Left ventricle myocardium superior (tissue), 1 donor: ENCODE results near the gene RNU1-1. TPM values are rescaled to one million over a fixed set of nuclear protein-coding genes. Genes with fewer than 3 reads are reported as not detected.
"Not testable (repeated sequence)": the region's sequence is repeated elsewhere in the genome, so short reads cannot be mapped to it uniquely, and the experiment has no call there.

Experiments
- ATAC-seq: fragments of 200-7000 bp; cut with Tn5 transposase; one replicate; pipeline ENCODE4 v1.9.1; 2020; ENCODE audit warnings: mild to moderate bottlenecking, moderate library complexity
- DNase-seq: peaks from one replicate; pipeline ENCODE4 v3.0.0-alpha.2; 2020
- intact Hi-C: fragments of 100-400 bp; cut with micrococcal nuclease; formaldehyde crosslinking; loops from one replicate; pipeline ENCODE4 v1.11.0; 2022
- long read RNA-seq: library from polyadenylated mRNA; unstranded; transcript quantifications from one replicate; pipeline ENCODE4 v2.0.0, GENCODE V29; 2021
- total RNA-seq: library from RNA; stranded (reverse); fragmentation: NEBNext Ultra II Directional; extraction: Animal tissue kit (Norgen Biotek cat#: 25700); gene quantifications from one replicate; pipeline ENCODE4 v1.2.1, GENCODE V29; 2021
- donor health status: DM: no; HTN: yes; CAD: no; lungs with severe emphysema.

Gene RNU1-1
- total RNA-seq: 4,234 TPM
- long read RNA-seq: 0 reads

DNA sequence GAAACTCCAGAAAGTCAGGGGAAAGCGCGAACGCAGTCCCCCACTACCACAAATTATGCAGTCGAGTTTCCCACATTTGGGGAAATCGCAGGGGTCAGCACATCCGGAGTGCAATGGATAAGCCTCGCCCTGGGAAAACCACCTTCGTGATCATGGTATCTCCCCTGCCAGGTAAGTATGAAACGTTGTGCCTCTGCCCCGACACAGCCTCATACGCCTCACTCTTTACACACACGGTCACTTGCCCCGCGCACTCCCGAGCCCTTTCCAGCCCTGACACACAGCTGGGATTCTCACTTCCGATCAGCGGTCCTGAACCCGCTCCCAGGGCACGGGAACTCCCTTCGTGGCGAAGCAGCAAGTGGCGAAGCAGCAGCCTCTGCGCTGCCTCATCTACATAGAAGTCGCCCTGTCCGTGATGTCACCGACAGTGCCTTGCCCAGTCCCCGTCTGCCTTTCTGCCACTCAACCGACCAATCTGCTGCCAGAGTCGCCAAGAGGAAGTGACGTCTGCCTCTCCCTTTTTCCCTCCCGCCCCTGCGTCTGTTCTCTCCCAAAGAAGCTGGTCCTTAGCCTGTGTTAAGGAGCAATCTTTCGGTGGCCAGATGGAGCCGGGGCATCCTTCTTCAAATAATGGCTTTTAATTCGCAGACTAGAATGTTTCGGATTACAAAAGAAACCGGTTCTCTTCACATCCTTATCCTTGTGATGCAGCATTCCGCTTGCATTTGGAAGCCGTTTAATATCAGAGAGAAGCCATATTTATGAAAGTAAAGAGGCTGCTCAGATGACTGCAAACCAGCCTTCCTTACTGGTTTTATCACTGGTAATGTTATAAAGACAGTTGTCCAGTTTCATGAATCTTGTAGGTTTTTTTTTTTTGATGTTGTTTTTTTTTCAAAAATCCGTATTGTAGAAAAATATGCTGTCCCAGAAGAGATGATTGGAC is at the start of gene RNU1-1:
Gene RNU1-1 (minus strand): TSS at position 179 of the 949 bp plus-strand sequence.
- DNase-seq (peak; percentile 79), ATAC-seq (peak; percentile 78)
- intact Hi-C loops: not testable (repeated sequence)

DNA sequence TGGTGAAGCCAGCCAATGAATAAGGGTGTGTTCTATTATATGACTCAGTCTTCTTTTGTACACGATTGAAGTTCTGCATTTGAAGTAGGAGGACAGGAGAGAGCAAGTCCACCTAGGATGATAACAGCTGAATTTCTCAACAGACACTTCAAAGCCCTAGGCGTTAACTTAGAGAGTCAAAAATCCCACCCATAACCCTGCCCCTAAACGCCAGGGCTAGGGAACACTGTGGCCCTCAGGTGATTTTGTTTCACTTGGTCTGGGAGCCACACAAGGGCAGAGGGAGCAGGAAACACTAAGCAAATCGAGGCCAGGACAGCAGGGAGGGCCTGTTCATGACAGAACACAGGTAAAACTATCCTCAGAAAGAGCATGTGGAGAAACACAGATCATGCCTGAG is 47.0 kb upstream of the RNU1-1 start:
- DNase-seq, intact Hi-C loops, ATAC-seq: not testable (repeated sequence)

DNA sequence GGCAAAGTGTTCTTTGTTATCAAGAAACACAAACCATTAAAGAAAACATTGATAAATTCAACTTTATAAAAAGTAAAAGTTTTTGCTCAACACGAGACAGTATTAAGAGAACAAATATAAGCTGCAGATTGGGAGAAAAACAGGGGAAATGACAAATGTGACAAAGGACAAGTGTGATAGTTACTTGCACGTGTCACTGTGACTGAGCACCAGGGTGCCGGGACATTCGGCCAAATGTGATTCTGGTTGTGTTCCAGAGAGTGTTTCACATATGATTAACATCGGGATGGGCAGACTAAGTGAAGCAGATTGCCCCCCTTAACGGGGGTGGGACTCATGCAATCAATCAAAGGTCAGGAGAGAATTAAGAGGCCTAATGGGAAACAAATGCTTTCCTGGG is 46.4 kb upstream of the RNU1-1 start:
- intact Hi-C loops, ATAC-seq, DNase-seq: not testable (repeated sequence)

DNA sequence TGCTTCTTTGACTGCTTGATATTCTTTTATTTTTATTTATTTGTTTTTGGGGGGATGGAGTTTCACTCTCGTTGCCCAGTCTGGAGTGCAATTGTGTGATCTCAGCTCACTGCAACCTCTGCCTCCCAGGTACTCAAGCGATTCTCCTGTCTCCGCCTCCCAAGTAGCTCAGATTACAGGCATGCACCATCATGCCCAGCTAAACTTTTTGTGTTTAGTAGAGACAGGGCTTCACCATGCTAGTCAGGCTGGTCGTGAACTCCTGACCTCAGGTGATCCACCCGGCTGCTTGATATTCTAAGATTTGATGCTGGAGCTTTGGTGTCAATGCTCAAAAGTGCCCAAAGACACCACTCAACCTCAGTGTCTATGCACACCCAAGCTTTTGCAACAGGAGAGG is 45.6 kb upstream of the RNU1-1 start:
- DNase-seq: not testable (repeated sequence)

DNA sequence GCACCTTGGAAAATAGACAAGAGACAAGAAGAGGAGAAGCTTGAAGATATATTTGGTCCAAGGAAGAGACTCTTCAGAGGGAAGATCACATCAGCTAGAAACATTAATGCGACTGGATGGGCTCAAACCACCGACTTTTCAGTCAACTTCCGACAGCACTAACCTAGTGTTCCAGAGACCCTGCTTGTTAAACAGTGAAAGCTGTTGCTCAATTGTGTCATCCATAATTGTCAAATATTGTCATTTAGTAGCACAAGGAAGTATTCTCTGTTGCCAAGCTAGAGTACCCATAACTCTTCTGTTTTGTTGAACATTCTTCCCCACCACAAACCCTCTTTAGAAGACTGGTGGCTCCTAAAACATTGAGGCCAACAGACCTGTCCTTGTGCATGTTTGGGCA is 42.9 kb upstream of the RNU1-1 start:
- intact Hi-C loops, ATAC-seq, DNase-seq: not testable (repeated sequence)

More for the DNA sequence above, 45.6 kb upstream of the RNU1-1 start:
- intact Hi-C loops, ATAC-seq: not testable (repeated sequence)

DNA sequence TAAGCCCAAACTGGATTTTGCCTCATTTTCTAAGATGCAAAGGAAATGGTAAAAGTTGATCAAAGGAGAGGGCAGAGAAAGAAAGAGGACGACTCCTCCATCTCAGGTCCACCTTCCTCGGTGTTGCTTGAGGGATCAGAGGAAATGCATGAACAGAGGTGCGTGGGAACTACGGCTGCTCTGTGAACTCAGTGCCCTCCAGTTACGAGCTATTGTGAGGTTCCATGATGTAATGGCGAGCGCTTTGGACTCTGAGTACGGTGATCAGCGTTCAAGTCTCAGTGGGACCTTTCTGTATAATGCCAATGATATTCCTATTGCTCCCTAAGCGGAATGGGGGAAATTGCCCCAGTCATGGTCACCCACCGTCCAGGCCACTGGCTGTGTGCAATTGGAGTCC is 39.2 kb upstream of the RNU1-1 start:
- ATAC-seq, intact Hi-C loops, DNase-seq: not testable (repeated sequence)

DNA sequence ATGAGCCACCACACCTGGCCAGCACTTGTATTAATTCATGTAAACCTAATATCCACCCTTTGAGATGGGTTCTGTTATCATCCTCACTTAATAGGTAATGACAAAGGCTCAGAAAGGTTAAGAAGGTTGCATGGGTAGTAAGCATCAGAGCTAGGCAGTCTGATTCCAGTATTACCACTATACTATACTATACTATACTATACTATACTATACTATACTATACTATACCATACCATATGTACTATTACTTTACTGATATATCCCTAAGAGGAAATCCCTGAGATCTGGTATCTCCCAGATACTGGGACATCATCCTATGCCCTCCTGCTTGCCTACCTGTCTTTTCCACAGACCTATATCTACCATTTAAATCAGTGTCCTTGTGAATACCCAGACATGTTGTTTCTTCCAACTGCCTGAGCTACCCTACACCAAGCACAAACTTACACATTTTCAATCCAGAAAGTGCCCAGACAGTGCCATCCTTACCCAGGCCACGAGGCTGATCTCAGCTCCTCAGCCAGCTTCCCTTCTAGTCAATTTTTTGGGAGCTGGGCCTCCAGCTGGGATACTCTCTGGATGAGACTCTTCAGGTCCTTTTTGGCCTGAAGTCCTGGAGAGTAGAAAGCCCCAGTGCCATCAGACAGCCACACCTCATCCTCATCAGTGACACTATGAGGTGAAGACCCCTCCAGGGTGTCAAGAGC is 36.3 kb upstream of the RNU1-1 start:
- intact Hi-C loops, ATAC-seq, DNase-seq: not testable (repeated sequence)

DNA sequence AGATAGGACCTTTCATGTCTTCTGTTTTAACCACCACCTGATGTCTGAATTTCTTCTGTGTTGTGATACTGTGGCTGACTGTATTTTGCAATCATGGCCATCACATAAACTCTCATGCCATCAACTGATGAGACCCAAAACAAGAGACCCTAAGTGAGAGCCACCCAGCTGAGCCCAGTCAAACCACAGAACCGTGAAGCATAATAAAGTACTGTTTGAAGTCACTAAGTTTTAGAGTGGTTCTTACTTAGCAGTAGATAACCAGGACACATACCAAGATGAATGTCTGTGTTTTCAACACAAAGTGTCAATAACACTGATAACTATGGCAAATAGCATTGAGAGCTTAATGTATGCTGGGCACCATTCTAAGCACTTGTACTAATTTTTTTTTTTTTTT is 35.5 kb upstream of the RNU1-1 start:
- DNase-seq, ATAC-seq, intact Hi-C loops: not testable (repeated sequence)

DNA sequence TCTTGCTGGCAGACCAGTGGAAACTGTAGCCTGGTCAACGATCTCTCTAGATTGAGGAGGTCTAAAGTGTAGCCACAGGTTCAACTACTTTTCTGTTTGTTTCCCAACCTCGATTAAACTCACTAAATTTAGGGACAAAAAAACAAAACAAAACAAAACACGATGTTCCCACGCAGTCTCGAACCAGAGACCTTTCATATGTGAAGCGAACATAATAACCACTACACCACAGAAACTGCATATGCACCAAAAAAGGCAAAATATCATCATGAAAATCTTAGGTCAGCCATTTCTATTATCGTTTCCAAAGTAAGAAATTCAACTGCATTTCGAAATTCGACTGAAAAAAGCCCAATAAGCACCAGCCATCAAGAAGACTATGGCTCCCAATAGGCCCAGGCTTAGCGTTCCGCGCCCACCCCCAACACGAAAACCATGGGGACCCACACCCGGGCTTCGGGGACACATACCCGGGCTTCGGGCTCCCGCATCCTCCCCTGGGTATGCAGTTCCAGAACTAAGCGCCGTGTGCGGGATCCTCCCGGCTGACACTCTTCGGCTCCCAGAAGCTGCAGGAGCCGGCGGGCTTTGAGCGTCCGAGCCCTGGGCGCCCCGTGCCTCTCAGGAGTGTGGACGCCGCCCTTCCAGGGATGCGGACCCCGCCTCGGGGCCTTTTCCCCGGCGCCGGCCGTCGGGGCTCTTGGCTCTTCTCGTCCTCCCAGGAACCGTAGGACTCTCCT is 33.6 kb upstream of the RNU1-1 start:
- DNase-seq, intact Hi-C loops, ATAC-seq: not testable (repeated sequence)

DNA sequence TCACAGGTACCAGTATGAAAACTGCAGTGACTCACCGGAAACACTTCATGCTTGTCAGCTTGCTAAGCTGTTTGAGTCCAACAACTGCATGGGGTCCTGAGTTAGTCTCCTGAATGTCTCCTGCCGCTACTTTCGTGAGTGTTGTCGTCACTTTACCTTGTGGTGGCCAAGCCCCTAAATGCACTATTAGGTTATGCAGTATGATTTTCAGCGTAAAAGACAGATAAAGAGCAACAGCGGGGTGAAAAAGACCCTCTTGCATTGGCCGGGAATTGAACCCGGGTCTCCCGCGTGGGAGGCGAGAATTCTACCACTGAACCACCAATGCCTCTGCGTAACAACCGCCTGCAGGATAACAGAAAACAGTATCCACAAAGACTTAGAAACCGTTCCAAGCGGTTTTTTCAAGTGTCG is 31.6 kb upstream of the RNU1-1 start:
- ATAC-seq, DNase-seq, intact Hi-C loops: not testable (repeated sequence)

DNA sequence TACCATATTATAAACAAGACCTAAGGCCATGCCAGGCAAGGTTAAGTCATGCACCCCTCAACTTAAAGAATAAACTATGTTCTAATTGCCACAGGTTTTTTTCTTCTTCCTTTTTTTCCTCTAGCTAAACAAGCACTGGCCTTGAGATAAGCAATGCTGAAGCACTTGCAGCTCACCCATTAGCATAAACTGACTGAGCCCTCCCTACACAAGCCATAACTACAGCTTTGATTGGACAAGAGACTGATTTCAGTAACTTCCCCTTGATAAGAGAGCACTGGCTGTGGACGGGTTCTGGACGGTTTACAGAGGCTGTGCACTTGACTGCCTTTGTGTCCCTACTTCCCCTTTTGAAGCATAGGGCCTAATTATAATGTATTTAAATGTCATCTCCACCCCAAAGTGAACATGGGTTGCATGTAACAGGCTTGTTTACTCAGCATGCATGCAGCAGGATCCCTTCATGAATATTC is 26.4 kb upstream of the RNU1-1 start:
- DNase-seq, ATAC-seq, intact Hi-C loops: not testable (repeated sequence)

DNA sequence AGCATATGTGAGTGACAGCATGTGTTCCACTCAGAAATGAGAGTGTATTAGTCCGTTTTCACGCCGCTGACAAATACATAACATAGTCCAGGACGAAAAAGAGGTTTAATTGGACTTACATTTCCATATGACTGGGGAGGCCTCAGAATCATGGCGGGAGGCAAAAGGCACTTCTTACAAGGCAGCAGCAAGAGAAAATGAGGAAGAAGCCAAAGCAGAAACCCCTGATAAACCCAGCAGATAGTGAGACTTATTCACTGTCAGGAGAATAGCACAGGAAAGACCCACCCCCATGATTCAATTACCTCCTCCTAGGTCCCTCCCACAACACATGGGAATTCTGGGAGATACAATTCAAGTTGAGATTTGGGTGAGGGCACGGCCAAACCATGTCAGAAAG is 23.4 kb upstream of the RNU1-1 start:
- DNase-seq, intact Hi-C loops, ATAC-seq: not testable (repeated sequence)

DNA sequence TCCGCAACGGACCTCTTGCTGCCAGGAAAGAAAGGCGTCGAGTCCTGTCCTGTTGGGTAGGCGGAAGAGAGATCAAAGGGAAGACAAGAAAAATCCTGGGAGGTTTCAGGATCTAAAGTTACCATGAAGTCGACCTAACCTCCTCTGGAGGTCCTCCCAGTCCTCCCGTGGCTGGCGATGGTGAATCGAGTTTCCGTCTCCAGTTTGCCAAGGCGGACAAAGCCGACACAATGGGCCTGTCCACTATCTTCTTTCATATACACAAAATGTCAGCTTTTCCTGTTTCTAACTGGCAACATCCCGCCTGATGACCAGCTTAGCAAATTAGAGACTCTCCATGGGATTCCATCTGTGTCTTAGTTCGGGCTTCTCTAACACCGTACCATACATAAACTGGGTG is 22.7 kb upstream of the RNU1-1 start:
- intact Hi-C loops, ATAC-seq, DNase-seq: not testable (repeated sequence)

DNA sequence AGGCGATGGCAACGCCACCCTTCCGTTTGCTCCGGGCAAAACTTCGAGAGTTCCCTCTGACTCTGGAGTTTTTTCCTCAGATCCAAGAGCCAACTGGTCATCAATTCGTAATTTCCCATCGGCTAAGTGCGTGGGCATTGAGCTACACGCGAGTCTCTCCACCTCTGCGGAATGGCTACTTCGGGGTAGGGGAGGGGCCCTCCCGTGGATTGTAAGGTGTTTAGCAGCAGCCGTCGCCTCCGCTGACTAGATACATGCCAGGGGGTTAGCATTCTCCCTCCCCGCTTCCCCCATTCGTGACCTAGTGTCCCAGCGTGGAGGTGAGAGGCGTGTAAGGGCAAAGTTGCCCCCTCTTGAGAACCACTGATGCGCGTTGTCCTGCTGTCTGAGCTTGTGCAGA is 21.8 kb upstream of the RNU1-1 start:
- intact Hi-C loops, DNase-seq, ATAC-seq: not testable (repeated sequence)

DNA sequence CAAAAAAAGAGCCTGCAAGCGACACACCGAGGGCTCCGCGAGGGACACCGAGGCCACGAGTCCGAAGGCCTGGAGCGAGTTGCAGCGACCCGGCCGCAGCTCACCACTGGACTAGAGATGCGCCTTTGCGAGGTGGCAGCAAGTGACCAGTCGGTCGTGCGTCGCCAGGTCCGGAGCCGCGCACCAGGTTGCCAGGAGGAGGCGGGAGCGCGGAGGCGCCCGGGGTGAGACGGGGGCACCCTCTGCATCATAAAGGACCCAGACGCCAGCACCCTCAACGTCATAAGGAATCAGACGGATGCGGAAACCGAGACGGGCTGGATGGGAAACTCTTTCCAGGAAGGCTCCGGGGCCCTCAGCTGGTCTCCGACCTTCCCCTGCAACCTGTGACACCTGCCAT is 21.4 kb upstream of the RNU1-1 start:
- DNase-seq (peak; percentile 45), ATAC-seq (peak; percentile 60)
- intact Hi-C loops: not testable (repeated sequence)

DNA sequence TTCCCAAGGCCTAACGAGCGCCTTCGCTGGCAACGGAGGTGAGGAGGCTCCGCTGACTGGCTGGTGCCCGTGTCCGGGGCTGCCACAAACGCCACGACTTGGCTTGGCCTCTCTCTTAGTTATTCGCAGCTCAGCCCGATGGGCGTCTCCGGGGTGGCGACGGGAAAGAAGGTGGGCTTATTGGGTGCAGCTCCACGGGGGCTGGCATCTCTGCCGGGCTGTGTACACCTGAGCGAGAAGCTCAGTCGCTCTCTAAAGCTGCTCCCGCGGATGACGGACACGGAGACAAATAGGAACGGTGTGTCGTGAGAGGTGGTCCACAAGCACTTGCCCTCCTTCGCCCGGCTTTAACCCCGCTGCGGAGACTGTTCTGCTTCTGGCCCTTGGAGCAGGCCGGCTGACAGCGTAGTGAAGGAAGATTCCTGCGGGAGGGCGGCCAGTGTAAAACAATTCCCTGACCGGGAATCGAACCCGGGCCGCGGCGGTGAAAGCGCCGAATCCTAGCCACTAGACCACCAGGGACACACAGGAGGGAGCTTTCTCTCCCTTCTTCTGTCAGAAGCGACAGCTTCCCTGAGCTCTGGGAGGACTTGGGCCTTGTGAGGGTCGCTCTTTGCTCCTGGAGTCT is 20.9 kb upstream of the RNU1-1 start:
- intact Hi-C loops: not testable (repeated sequence)
- ATAC-seq: peak; percentile 87
- DNase-seq: peak; percentile 70

DNA sequence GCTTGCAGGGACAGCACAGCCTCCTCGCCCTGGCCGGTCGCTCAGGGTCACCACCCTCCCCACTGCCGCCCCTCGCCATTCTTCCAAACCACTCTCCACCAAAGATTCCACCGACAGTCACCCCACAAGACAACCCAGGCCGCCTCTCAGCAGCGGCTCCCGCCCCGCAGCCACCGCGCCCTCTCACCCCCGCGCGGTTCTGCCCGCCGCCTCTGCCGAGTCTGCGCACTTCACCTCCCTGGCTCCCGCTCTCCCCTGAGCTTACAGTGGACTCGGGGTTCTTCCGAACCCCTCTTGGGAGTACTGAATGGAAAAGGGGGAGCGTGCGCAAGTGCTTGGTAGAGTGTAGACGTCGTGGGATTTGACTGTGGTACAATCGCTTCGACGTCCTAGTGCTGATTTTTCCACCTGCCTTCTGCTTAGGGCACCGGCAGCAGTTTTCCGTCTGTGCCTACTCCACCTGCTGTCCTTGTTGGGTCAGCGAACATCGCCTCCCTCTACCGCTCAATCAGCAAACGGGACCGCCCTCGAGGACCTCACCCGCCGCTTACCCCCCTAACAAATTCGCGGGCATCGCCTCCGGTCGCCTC is 20.2 kb upstream of the RNU1-1 start:
- intact Hi-C loops, DNase-seq: not testable (repeated sequence)
- ATAC-seq: peak; percentile 46
